IMR-90 (cell line): Measurements from ENCODE around the gene NRF1. TPM values are rescaled to one million over a fixed set of nuclear protein-coding genes. Genes with fewer than 3 reads are reported as not detected.

ENCODE experiments used
- ATAC-seq: fragments of 200-7000 bp; cut with Tn5 transposase; 2 replicates; pipeline ENCODE4 v1.9.1; 2020; ENCODE audit warnings: low read depth, mild to moderate bottlenecking, moderate library complexity
- BruUV-seq: library from RNA; stranded (reverse); fragments of 400-500 nt; replicated peaks from 2 replicates; lab custom pipeline; 2021; lab: Mats Ljungman, UMichigan
- CTCF ChIA-PET: fragments of 300-600 bp; formaldehyde crosslinking; extraction: SDS; loops from one replicate; lab custom pipeline; 2021; ENCODE audit warnings: antibody characterized with exemption; lab: Yijun Ruan, JAX
- POLR2A ChIA-PET: fragments of 300-600 bp; sonication (Branson Sonifier 250); formaldehyde crosslinking; loops from one replicate; lab custom pipeline; 2022; ENCODE audit warnings: antibody characterized with exemption; ENCODE audit not compliant: unreplicated experiment; lab: Charles Lee
- DNase-seq: peaks from one replicate; pipeline ENCODE4 v3.0.0; 2013
- H2AFZ ChIP-seq: replicated peaks from 2 replicates; pipeline ENCODE3; 2013; ENCODE audit warnings: low read length, mild to moderate bottlenecking; ENCODE audit not compliant: poor library complexity
- H2AK5ac ChIP-seq: 2 replicates; pipeline ENCODE4 v1.6.1; 2013; ENCODE audit warnings: low read depth, low read length, inconsistent platforms
- H2AK9ac ChIP-seq: replicated peaks from 2 replicates; pipeline ENCODE3; 2013; ENCODE audit warnings: mild to moderate bottlenecking, low read depth, low read length, moderate library complexity; ENCODE audit not compliant: poor library complexity
- H2BK120ac ChIP-seq: 2 replicates; pipeline ENCODE4 v1.6.1; 2013; ENCODE audit warnings: low read depth, low read length, inconsistent platforms
- H2BK15ac ChIP-seq: 3 replicates; pipeline ENCODE4 v1.6.1; 2013; ENCODE audit warnings: low read depth, low read length, inconsistent platforms
- H2BK20ac ChIP-seq: 2 replicates; pipeline ENCODE4 v1.6.1; 2013; ENCODE audit warnings: low read depth, mild to moderate bottlenecking, inconsistent platforms, low read length, moderate library complexity
- H2BK5ac ChIP-seq: 2 replicates; pipeline ENCODE4 v1.6.1; 2013; ENCODE audit warnings: mild to moderate bottlenecking, low read depth, low read length, inconsistent platforms; ENCODE audit not compliant: poor library complexity, severe bottlenecking
- H3K14ac ChIP-seq: replicated peaks from 2 replicates; pipeline ENCODE4 v1.6.1; 2013; ENCODE audit warnings: low read depth, low read length, inconsistent platforms
- H3K18ac ChIP-seq: 2 replicates; pipeline ENCODE4 v1.6.1; 2013; ENCODE audit warnings: low read depth, low read length, control low read depth
- H3K23ac ChIP-seq: 2 replicates; pipeline ENCODE4 v1.6.1; 2013; ENCODE audit warnings: low read depth, low read length, inconsistent platforms
- H3K27ac ChIP-seq: 2 replicates; pipeline ENCODE4 v1.5.1; 2013; ENCODE audit warnings: mild to moderate bottlenecking, control low read depth, low read length; ENCODE audit not compliant: insufficient read depth
- H3K27me3 ChIP-seq: 2 replicates; pipeline ENCODE4 v1.6.1; 2013; ENCODE audit warnings: low read length; ENCODE audit not compliant: control insufficient read depth, insufficient read depth
- H3K36me3 ChIP-seq: 2 replicates; pipeline ENCODE4 v1.6.1; 2013; ENCODE audit warnings: low read length, mixed read lengths; ENCODE audit not compliant: control insufficient read depth, insufficient read depth
- H3K4ac ChIP-seq: 2 replicates; pipeline ENCODE4 v1.6.1; 2013; ENCODE audit warnings: low read depth, low read length, inconsistent platforms
- H3K4me1 ChIP-seq: 2 replicates; pipeline ENCODE4 v1.6.1; 2013; ENCODE audit warnings: low read length, mixed read lengths; ENCODE audit not compliant: control insufficient read depth, insufficient read depth
- H3K4me2 ChIP-seq: 2 replicates; pipeline ENCODE4 v1.6.1; 2013; ENCODE audit warnings: low read depth, mild to moderate bottlenecking, control low read depth, low read length, moderate library complexity
- H3K4me3 ChIP-seq: 2 replicates; pipeline ENCODE4 v1.5.1; 2013; ENCODE audit warnings: low read depth, mild to moderate bottlenecking, control low read depth, low read length, moderate library complexity; ENCODE audit not compliant: insufficient read depth
- H3K56ac ChIP-seq: 2 replicates; pipeline ENCODE4 v1.6.1; 2013; ENCODE audit warnings: low read length, inconsistent platforms; ENCODE audit not compliant: insufficient read depth; ENCODE audit errors: extremely low read depth
- H3K79me1 ChIP-seq, 2 experiments: 2 replicates each; pipeline ENCODE4 v1.6.1; 2013; ENCODE audit warnings: low read length in 2 of 2, inconsistent platforms in 1 of 2, low read depth in 1 of 2
- H3K9ac ChIP-seq: 2 replicates; pipeline ENCODE4 v1.6.1; 2013; ENCODE audit warnings: low read depth, low read length, control low read depth
- H3K9me1 ChIP-seq: 2 replicates; pipeline ENCODE4 v1.6.1; 2013; ENCODE audit warnings: low read length, inconsistent platforms; ENCODE audit not compliant: insufficient read depth
- H3K9me3 ChIP-seq: 2 replicates; pipeline ENCODE4 v1.6.1; 2013; ENCODE audit warnings: low read length; ENCODE audit not compliant: control insufficient read depth, insufficient read depth
- H4K20me1 ChIP-seq: 2 replicates; pipeline ENCODE4 v1.6.1; 2013; ENCODE audit warnings: low read length, inconsistent platforms; ENCODE audit not compliant: insufficient read depth
- H4K5ac ChIP-seq: 2 replicates; pipeline ENCODE4 v1.6.1; 2013; ENCODE audit warnings: mild to moderate bottlenecking, low read depth, low read length, control low read depth
- H4K8ac ChIP-seq, 2 experiments: 2 replicates each; pipeline ENCODE4 v1.6.1; 2013; ENCODE audit warnings: low read depth in 2 of 2, low read length in 2 of 2, control low read depth in 1 of 2, inconsistent platforms in 1 of 2
- H4K91ac ChIP-seq: 2 replicates; pipeline ENCODE4 v1.6.1; 2013; ENCODE audit warnings: low read depth, low read length, inconsistent platforms; ENCODE audit not compliant: insufficient read depth
- BHLHE40 ChIP-seq: fragments of 150-350 bp; IDR thresholded peaks from 2 replicates; pipeline ENCODE4 v1.6.1; 2016; ENCODE audit warnings: mild to moderate bottlenecking, low read depth, low read length
- CEBPB ChIP-seq: IDR thresholded peaks from 2 replicates; pipeline ENCODE4 v1.6.1; 2012; ENCODE audit warnings: low read depth, low read length, improper control_type of control experiment
- CHD1 ChIP-seq: IDR thresholded peaks from 2 replicates; pipeline ENCODE4 v1.6.1; 2012; ENCODE audit warnings: low read depth, low read length, improper control_type of control experiment
- CTCF ChIP-seq: conservative IDR thresholded peaks from 2 replicates; pipeline ENCODE4 v1.5.1; 2012; ENCODE audit warnings: mild to moderate bottlenecking, low read depth, low read length, improper control_type of control experiment
- FOS ChIP-seq: fragments of 150-350 bp; IDR thresholded peaks from 2 replicates; pipeline ENCODE4 v1.6.1; 2016; ENCODE audit warnings: low read depth, low read length
- MAFK ChIP-seq: IDR thresholded peaks from 2 replicates; pipeline ENCODE4 v1.6.1; 2012; ENCODE audit warnings: low read depth, low read length, improper control_type of control experiment
- MAZ ChIP-seq: IDR thresholded peaks from 2 replicates; pipeline ENCODE4 v1.6.1; 2012; ENCODE audit warnings: low read depth, mild to moderate bottlenecking, low read length, improper control_type of control experiment, moderate library complexity, borderline replicate concordance
- MXI1 ChIP-seq: IDR thresholded peaks from 2 replicates; pipeline ENCODE4 v1.6.1; 2012; ENCODE audit warnings: low read depth, mild to moderate bottlenecking, low read length, moderate library complexity, borderline replicate concordance
- NFE2L2 ChIP-seq: fragments of 150-350 bp; IDR thresholded peaks from 2 replicates; pipeline ENCODE4 v1.6.1; 2016; ENCODE audit warnings: low read depth, mild to moderate bottlenecking, low read length
- POLR2A ChIP-seq: IDR thresholded peaks from 2 replicates; pipeline ENCODE4 v1.6.1; 2012; ENCODE audit warnings: mild to moderate bottlenecking, low read depth, low read length
- RAD21 ChIP-seq: IDR thresholded peaks from 2 replicates; pipeline ENCODE4 v1.6.1; 2012; ENCODE audit warnings: low read length, improper control_type of control experiment
- RCOR1 ChIP-seq: IDR thresholded peaks from 2 replicates; pipeline ENCODE4 v1.6.1; 2012; ENCODE audit warnings: mild to moderate bottlenecking, low read length, improper control_type of control experiment; ENCODE audit not compliant: insufficient replicate concordance
- RFX5 ChIP-seq: IDR thresholded peaks from 2 replicates; pipeline ENCODE4 v1.8.0; 2012; ENCODE audit warnings: low read depth, mild to moderate bottlenecking, low read length, moderate library complexity
- SMC3 ChIP-seq: fragments of 150-350 bp; IDR thresholded peaks from 2 replicates; pipeline ENCODE4 v1.6.1; 2016; ENCODE audit warnings: low read depth, mild to moderate bottlenecking, antibody characterized with exemption, low read length, moderate library complexity
- WGBS, 2 experiments: methylation state at CpG; one replicate each; pipeline versions ENCODE4 v1.1.5 to v1.1.7; 2013; ENCODE audit warnings: missing lambda C conversion rate in 2 of 2; ENCODE audit not compliant: insufficient read length in 1 of 2; ENCODE audit errors: extremely low coverage in 2 of 2; 5-methylcytosine and 5-hydroxymethylcytosine counted together
- dilution Hi-C: fragments of 300-500 bp; cut with HindIII; formaldehyde crosslinking; loops from one replicate; pipeline ENCODE4 v1.14.3; 2018; ENCODE audit warnings: low sequenced_read_pairs; ENCODE audit not compliant: unreplicated experiment
- in situ Hi-C: fragments of 300-500 bp; cut with MboI; formaldehyde crosslinking; loops from 3 replicates; pipeline ENCODE4 v1.14.3; 2019; ENCODE audit warnings: low sequenced_read_pairs, inconsistent platforms, mixed read lengths
- intact Hi-C: fragments of 100-400 bp; cut with micrococcal nuclease; formaldehyde crosslinking; loops from 2 replicates; pipeline ENCODE4 v1.10.0; 2022
- polyA plus RNA-seq, 3 experiments: library from polyadenylated mRNA; depleted of rRNA; stranded (reverse); fragments of >200 nt; gene quantifications; 2 replicates each; pipeline ENCODE4 v1.2.3, GENCODE V29; 2012; ENCODE audit warnings: low replicate concordance in 1 of 3
- total RNA-seq: library from RNA; depleted of rRNA; stranded (reverse); fragments of >200 nt; gene quantifications from 2 replicates; pipeline ENCODE4 v1.2.3, GENCODE V29; 2012
- TF ChIP-seq, protein P1 (sequence below): fragments of 150-350 bp; IDR thresholded peaks from 2 replicates; pipeline ENCODE4 v1.6.1; 2016; ENCODE audit warnings: low read depth, mild to moderate bottlenecking, low read length, moderate library complexity, borderline replicate concordance
- TF ChIP-seq, protein P2 (sequence below): fragments of 150-350 bp; IDR thresholded peaks from 2 replicates; pipeline ENCODE4 v1.6.1; 2017; ENCODE audit warnings: mild to moderate bottlenecking, antibody characterized with exemption, low read length, low read depth

Gene NRF1
- total and polyA plus RNA-seq, 2 of the 4 experiments (the other 2 are of a cell fraction) = 11.4 to 15.8 TPM

DNA sequence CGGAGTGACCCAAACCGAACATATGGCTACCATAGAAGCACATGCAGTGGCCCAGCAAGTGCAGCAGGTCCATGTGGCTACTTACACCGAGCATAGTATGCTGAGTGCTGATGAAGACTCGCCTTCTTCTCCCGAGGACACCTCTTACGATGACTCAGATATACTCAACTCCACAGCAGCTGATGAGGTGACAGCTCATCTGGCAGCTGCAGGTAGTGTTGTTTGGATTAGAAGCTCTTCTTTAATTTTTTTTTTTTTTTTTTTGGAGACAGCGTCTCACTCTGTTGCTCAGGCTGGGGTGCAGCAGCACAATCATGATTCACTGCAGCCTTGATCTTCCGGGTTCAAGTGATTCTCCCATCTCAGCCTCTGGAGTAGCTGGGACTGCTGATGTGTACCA is 45.8 kb downstream of the NRF1 start:
- in situ Hi-C loops (no loop called here), dilution Hi-C loops (no loop called here), intact Hi-C loops (no loop called here)
- Histone ChIP-seq H3K23ac (no peak overlapping the region), H4K91ac (no peak overlapping the region), H2BK5ac (no peak overlapping the region), H4K20me1 (peaks cover 5% of the 10 kb centered on the region; the same call in 1 of the 2 replicates), H4K8ac (no peak overlapping the region), H2BK15ac (no peak overlapping the region), H2AK9ac (no peak overlapping the region), H2BK120ac (no peak overlapping the region), H3K4ac (no peak overlapping the region), H3K4me1 (no peaks in the 10 kb centered on the region), H3K18ac (no peak overlapping the region), H3K79me1 (peaks cover 9 to 26% of the 10 kb centered on the region in 2 experiments), H4K5ac (no peak overlapping the region), H3K9ac (no peak overlapping the region), H3K9me3 (peaks cover 14% of the 10 kb centered on the region), H2AK5ac (no peak overlapping the region), H3K56ac (no peak overlapping the region), H3K27me3 (no peaks in the 10 kb centered on the region), H3K36me3 (peaks cover 22% of the 10 kb centered on the region), H2AFZ (no peak overlapping the region), H3K4me3 (no peak overlapping the region), H3K27ac (no peak overlapping the region), H3K4me2 (no peak overlapping the region), H2BK20ac (no peak overlapping the region), H3K14ac (no peak overlapping the region), H3K9me1 (0 out of 2 replicates have a peak, but pooled peaks cover 4% of the 10 kb centered on the region)
- no TSS peak for BruUV-seq
- TF ChIP-seq MAFK = no peak
- TF ChIP-seq CHD1 = no peak
- TF ChIP-seq NFE2L2 = no peak
- no peak for TF ChIP-seq RFX5
- no peak for TF ChIP-seq MAZ
- TF ChIP-seq SMC3 = no peak
- TF ChIP-seq, protein P1, sequence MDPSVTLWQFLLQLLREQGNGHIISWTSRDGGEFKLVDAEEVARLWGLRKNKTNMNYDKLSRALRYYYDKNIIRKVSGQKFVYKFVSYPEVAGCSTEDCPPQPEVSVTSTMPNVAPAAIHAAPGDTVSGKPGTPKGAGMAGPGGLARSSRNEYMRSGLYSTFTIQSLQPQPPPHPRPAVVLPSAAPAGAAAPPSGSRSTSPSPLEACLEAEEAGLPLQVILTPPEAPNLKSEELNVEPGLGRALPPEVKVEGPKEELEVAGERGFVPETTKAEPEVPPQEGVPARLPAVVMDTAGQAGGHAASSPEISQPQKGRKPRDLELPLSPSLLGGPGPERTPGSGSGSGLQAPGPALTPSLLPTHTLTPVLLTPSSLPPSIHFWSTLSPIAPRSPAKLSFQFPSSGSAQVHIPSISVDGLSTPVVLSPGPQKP = no peak
- TF ChIP-seq POLR2A = no peak
- no peak for TF ChIP-seq FOS
- TF ChIP-seq, protein P2, sequence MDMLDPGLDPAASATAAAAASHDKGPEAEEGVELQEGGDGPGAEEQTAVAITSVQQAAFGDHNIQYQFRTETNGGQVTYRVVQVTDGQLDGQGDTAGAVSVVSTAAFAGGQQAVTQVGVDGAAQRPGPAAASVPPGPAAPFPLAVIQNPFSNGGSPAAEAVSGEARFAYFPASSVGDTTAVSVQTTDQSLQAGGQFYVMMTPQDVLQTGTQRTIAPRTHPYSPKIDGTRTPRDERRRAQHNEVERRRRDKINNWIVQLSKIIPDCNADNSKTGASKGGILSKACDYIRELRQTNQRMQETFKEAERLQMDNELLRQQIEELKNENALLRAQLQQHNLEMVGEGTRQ = no peak
- no peak for TF ChIP-seq BHLHE40
- TF ChIP-seq CEBPB = no peak
- TF ChIP-seq RCOR1 = no peak
- TF ChIP-seq MXI1 = no peak
- TF ChIP-seq CTCF = no peak
- no peak for TF ChIP-seq RAD21
- ATAC-seq (no peak), DNase-seq (no peak)
- CTCF ChIA-PET = no interaction called here
- 80% methylated on average over 1 of the region's 8 CpGs; no CpG with 5 or more reads in 1 of the 2 experiments for WGBS, 2 experiments
- POLR2A ChIA-PET = no interaction called here
